HepG2 (cell line): ENCODE data around the gene BICDL2. TPM values are rescaled to one million over a fixed set of nuclear protein-coding genes. Genes with fewer than 3 reads are reported as not detected.
A peak's percentile ranks its signal among the peaks of the same experiment; 100 is the strongest.

Experiments
- AKAP8 ChIP-seq: sonication (generic); formaldehyde crosslinking; IDR thresholded peaks from 2 replicates; pipeline ENCODE4 v1.5.1; 2020; ENCODE audit warnings: mild to moderate bottlenecking, missing genetic modification reagents
- ARID5B ChIP-seq: IDR thresholded peaks from 2 replicates; pipeline ENCODE4 v1.4.0; 2020; ENCODE audit warnings: mild to moderate bottlenecking, missing genetic modification reagents
- ATF3 ChIP-seq: sonication (generic); formaldehyde crosslinking; IDR thresholded peaks from 2 replicates; pipeline ENCODE4 v1.4.0; 2020; ENCODE audit warnings: missing genetic modification reagents
- ATF6 ChIP-seq: sonication (generic); formaldehyde crosslinking; conservative IDR thresholded peaks from 2 replicates; pipeline ENCODE4 v1.4.0; 2020; ENCODE audit warnings: missing genetic modification reagents
- CBFB ChIP-seq: sonication (generic); formaldehyde crosslinking; IDR thresholded peaks from 2 replicates; pipeline ENCODE4 v1.4.0; 2020; ENCODE audit warnings: missing genetic modification reagents
- KDM2A ChIP-seq: sonication (generic); formaldehyde crosslinking; IDR thresholded peaks from 2 replicates; pipeline ENCODE4 v1.4.0; 2020; ENCODE audit warnings: low read depth, missing genetic modification reagents, borderline replicate concordance
- NR2C2 ChIP-seq: sonication (generic); formaldehyde crosslinking; IDR thresholded peaks from 2 replicates; pipeline ENCODE4 v1.4.0; 2020; ENCODE audit warnings: missing genetic modification reagents, mild to moderate bottlenecking, moderate library complexity, borderline replicate concordance
- REPIN1 ChIP-seq: sonication (generic); formaldehyde crosslinking; IDR thresholded peaks from 2 replicates; pipeline ENCODE4 v1.8.0; 2022; ENCODE audit warnings: missing genetic modification reagents, low read depth, mild to moderate bottlenecking, borderline replicate concordance
- RNF2 ChIP-seq: fragments of 450-650 bp; conservative IDR thresholded peaks from 2 replicates; pipeline ENCODE4 v1.6.1; 2016; ENCODE audit warnings: low read depth
- SUZ12 ChIP-seq: fragments of 150-350 bp; IDR thresholded peaks from 2 replicates; pipeline ENCODE4 v1.6.1; 2014; ENCODE audit warnings: low read depth, low read length
- TAF15 ChIP-seq: fragments of 200-400 bp; formaldehyde crosslinking; IDR thresholded peaks from one replicate; pipeline ENCODE4 v1.6.1; 2018; ENCODE audit warnings: mild to moderate bottlenecking, low read depth, low read length; ENCODE audit not compliant: poor library complexity, severe bottlenecking
- ZNF235 ChIP-seq: sonication (generic); formaldehyde crosslinking; IDR thresholded peaks from 2 replicates; pipeline ENCODE4 v1.8.1; 2023; ENCODE audit warnings: mild to moderate bottlenecking, missing genetic modification reagents, borderline replicate concordance
- ZNF652 ChIP-seq: IDR thresholded peaks from 2 replicates; pipeline ENCODE4 v1.6.1; 2016; ENCODE audit warnings: low read depth, borderline replicate concordance
- ZNF660 ChIP-seq: sonication (generic); formaldehyde crosslinking; IDR thresholded peaks from 2 replicates; pipeline ENCODE4 v1.5.1; 2020; ENCODE audit warnings: mild to moderate bottlenecking, low read depth, missing genetic modification reagents, borderline replicate concordance
- ZNF768 ChIP-seq: sonication (generic); formaldehyde crosslinking; IDR thresholded peaks from 2 replicates; pipeline ENCODE4 v1.4.0; 2020; ENCODE audit warnings: missing genetic modification reagents
- ZNF776 ChIP-seq: sonication (generic); formaldehyde crosslinking; IDR thresholded peaks from 2 replicates; pipeline ENCODE4 v1.4.0; 2020; ENCODE audit warnings: mild to moderate bottlenecking, missing genetic modification reagents
- ZNF780A ChIP-seq: sonication (generic); formaldehyde crosslinking; IDR thresholded peaks from 2 replicates; pipeline ENCODE4 v1.8.0; 2022; ENCODE audit warnings: mild to moderate bottlenecking, missing genetic modification reagents, moderate library complexity
- polyA plus RNA-seq, 8 experiments: library from polyadenylated mRNA; depleted of rRNA in 3 of 8; stranded (reverse) in 7 of 8; unstranded in 1 of 8; fragments of >200 nt; fragmentation: Illumina TruSeq in 4 of 8; extraction: Trizol in 4 of 8; gene quantifications; 2 replicates each; pipeline versions ENCODE4 v1.2.1 to v1.2.3, GENCODE V29; 2011 to 2016; ENCODE audit warnings: low read depth in 4 of 8, missing spikeins in 1 of 8, mixed read lengths in 1 of 8; ENCODE audit not compliant: insufficient read depth in 1 of 8
- total RNA-seq, 5 experiments: library from RNA; depleted of rRNA; stranded (reverse); fragments of >200 nt; fragmentation: Illumina TruSeq; extraction: Trizol; gene quantifications; 2 replicates each; pipeline ENCODE4 v1.2.3, GENCODE V29; 2016; ENCODE audit warnings: low read depth in 1 of 5
- TF ChIP-seq, protein P1 (sequence below): sonication (generic); formaldehyde crosslinking; IDR thresholded peaks from 2 replicates; pipeline ENCODE4 v1.4.0; 2020; ENCODE audit warnings: missing genetic modification reagents, low read depth, mild to moderate bottlenecking, borderline replicate concordance
- TF ChIP-seq, protein P2 (sequence below): sonication (generic); formaldehyde crosslinking; IDR thresholded peaks from 2 replicates; pipeline ENCODE4 v1.8.0; 2022; ENCODE audit warnings: mild to moderate bottlenecking, missing genetic modification reagents; ENCODE audit not compliant: insufficient replicate concordance
- TF ChIP-seq, protein P3 (sequence below): sonication (generic); formaldehyde crosslinking; IDR thresholded peaks from 2 replicates; pipeline ENCODE4 v1.8.1; 2023; ENCODE audit warnings: missing genetic modification reagents, mild to moderate bottlenecking, borderline replicate concordance

The BICDL2 gene
- total and polyA plus RNA-seq, 2 of the 13 experiments (the other 11 are each of a cell fraction or from before 2014, with no cell fraction given) = 0.12 TPM; not detected in 1

DNA sequence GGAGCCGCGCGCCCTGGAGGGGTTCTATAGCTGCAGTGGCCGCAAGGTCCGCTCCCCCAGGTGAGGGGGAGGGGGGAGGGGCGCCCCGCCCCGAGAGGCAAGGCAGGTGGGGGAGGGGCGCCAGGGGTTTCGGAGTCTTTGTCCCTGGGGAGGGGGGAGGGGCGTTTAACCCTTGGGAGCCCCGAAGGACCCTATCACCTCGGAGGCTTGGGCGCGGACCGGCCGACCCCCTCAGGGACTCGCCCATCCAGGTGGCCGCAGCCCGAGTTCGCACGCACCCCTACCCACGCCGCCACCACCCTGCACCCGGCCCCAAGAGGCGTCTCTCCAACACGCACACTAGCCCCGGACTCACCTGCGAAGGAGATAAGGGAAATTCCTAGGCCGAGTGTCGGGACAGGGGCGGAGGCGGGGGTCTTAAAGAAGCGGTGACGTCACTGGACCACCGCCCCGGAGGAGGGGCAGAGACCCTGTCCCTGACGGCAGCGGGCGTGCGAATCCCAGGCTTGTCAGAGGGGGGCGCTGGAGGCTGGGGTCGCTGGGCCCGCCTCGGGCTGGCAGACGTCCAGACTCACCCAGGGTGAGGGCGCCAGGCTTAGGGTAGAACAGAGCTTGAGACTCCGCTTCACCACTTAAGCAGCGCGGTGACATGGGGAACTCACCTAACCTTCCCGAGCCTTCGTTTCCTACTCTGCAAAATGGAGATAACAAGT lies 18.8 kb downstream of the BICDL2 start, which contains the start of gene CLDN6 (continued):
- TF ChIP-seq ARID5B (0 out of 2 replicates have a peak, but pooled peaks have one; percentile 16), CBFB (CRISPR knock-in tag) (peak; percentile 33; the same call in 1 of the 2 replicates), RNF2 (no peak), ZNF768 (no peak; the same call in 1 of the 2 replicates), SUZ12 (no peak), NR2C2 (CRISPR knock-in tag) (no peak), KDM2A (no peak; the same call in 1 of the 2 replicates), ZNF780A (no peak), ATF3 (0 out of 2 replicates have a peak, but pooled peaks have one; percentile 21), ZNF652 (CRISPR knock-in tag) (peak; percentile 62), TAF15 (no peak), AKAP8 (no peak), ZNF235 (CRISPR knock-in tag) (no peak), ZNF660 (CRISPR knock-in tag) (no peak), REPIN1 (CRISPR knock-in tag) (no peak), ZNF776 (CRISPR knock-in tag) (peak; percentile 26; the same call in 1 of the 2 replicates), ATF6 (CRISPR knock-in tag) (no peak)
- TF ChIP-seq, protein P1, sequence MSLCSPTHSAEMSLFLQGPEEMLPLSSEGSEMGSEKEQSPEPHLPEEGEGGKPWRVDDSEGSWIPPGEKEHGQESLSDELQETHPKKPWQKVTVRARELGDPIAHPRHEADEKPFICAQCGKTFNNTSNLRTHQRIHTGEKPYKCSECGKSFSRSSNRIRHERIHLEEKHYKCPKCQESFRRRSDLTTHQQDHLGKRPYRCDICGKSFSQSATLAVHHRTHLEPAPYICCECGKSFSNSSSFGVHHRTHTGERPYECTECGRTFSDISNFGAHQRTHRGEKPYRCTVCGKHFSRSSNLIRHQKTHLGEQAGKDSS (CRISPR knock-in tag) = no peak
- TF ChIP-seq, protein P2, sequence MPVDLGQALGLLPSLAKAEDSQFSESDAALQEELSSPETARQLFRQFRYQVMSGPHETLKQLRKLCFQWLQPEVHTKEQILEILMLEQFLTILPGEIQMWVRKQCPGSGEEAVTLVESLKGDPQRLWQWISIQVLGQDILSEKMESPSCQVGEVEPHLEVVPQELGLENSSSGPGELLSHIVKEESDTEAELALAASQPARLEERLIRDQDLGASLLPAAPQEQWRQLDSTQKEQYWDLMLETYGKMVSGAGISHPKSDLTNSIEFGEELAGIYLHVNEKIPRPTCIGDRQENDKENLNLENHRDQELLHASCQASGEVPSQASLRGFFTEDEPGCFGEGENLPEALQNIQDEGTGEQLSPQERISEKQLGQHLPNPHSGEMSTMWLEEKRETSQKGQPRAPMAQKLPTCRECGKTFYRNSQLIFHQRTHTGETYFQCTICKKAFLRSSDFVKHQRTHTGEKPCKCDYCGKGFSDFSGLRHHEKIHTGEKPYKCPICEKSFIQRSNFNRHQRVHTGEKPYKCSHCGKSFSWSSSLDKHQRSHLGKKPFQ = no peak
- TF ChIP-seq, protein P3, sequence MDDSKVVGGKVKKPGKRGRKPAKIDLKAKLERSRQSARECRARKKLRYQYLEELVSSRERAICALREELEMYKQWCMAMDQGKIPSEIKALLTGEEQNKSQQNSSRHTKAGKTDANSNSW (CRISPR knock-in tag) = no peak
